H9 (cell line): ENCODE measurements around the gene TK2. TPM values are rescaled to one million over a fixed set of nuclear protein-coding genes. Genes with fewer than 3 reads are reported as not detected.

Experiments
- DNase-seq: peaks from one replicate; pipeline ENCODE4 v3.0.0-alpha.2; 2017
- H2AFZ ChIP-seq: one replicate; pipeline ENCODE4 v1.6.1; 2013; ENCODE audit warnings: mild to moderate bottlenecking, low read length, control low read depth, moderate library complexity
- H2AK5ac ChIP-seq: 2 replicates; pipeline ENCODE4 v1.6.1; 2013; ENCODE audit warnings: low read length, control low read depth, mixed read lengths; ENCODE audit not compliant: insufficient read length
- H2BK120ac ChIP-seq: one replicate; pipeline ENCODE4 v1.6.1; 2013; ENCODE audit warnings: low read depth, mild to moderate bottlenecking, low read length, control low read depth, inconsistent platforms; ENCODE audit not compliant: poor library complexity, severe bottlenecking
- H2BK12ac ChIP-seq: 2 replicates; pipeline ENCODE4 v1.6.1; 2013; ENCODE audit warnings: low read length, control low read depth, mixed read lengths, low read depth; ENCODE audit not compliant: insufficient read length
- H2BK15ac ChIP-seq: 2 replicates; pipeline ENCODE4 v1.6.1; 2013; ENCODE audit warnings: low read depth, low read length, control low read depth
- H2BK20ac ChIP-seq: one replicate; pipeline ENCODE4 v1.6.1; 2013; ENCODE audit warnings: low read depth, mild to moderate bottlenecking, low read length, control low read depth, inconsistent platforms; ENCODE audit not compliant: poor library complexity, severe bottlenecking
- H2BK5ac ChIP-seq: 2 replicates; pipeline ENCODE4 v1.6.1; 2013; ENCODE audit warnings: low read length, control low read depth, mixed read lengths; ENCODE audit not compliant: insufficient read length
- H3K14ac ChIP-seq: 2 replicates; pipeline ENCODE4 v1.6.1; 2013; ENCODE audit warnings: low read length, control low read depth; ENCODE audit not compliant: insufficient read depth
- H3K18ac ChIP-seq: 2 replicates; pipeline ENCODE4 v1.6.1; 2013; ENCODE audit warnings: low read depth, mild to moderate bottlenecking, mixed read lengths, low read length, control low read depth; ENCODE audit not compliant: insufficient read length
- H3K23ac ChIP-seq: 2 replicates; pipeline ENCODE4 v1.6.1; 2013; ENCODE audit warnings: low read length, control low read depth, mixed read lengths, low read depth; ENCODE audit not compliant: insufficient read length
- H3K23me2 ChIP-seq: 2 replicates; pipeline ENCODE4 v1.6.1; 2013; ENCODE audit warnings: low read depth, mild to moderate bottlenecking, mixed read lengths, low read length, control low read depth; ENCODE audit not compliant: insufficient read length, poor library complexity, severe bottlenecking
- H3K27ac ChIP-seq: 2 replicates; pipeline ENCODE4 v1.5.1; 2013; ENCODE audit warnings: low read length, control low read depth, mixed read lengths, low read depth; ENCODE audit not compliant: insufficient read length
- H3K27me3 ChIP-seq: 2 replicates; pipeline ENCODE4 v1.6.1; 2013; ENCODE audit warnings: low read length, control low read depth, inconsistent platforms; ENCODE audit not compliant: insufficient read depth
- H3K4ac ChIP-seq: 2 replicates; pipeline ENCODE4 v1.6.1; 2013; ENCODE audit warnings: low read depth, mild to moderate bottlenecking, control low read depth, inconsistent platforms, low read length, moderate library complexity
- H3K4me1 ChIP-seq: 2 replicates; pipeline ENCODE4 v1.6.1; 2013; ENCODE audit warnings: low read length, control low read depth, inconsistent platforms; ENCODE audit not compliant: insufficient read depth
- H3K4me2 ChIP-seq: 2 replicates; pipeline ENCODE4 v1.6.1; 2013; ENCODE audit warnings: low read length, control low read depth, mixed read lengths; ENCODE audit not compliant: insufficient read length, insufficient read depth
- H3K56ac ChIP-seq: 2 replicates; pipeline ENCODE4 v1.6.1; 2013; ENCODE audit warnings: low read depth, mild to moderate bottlenecking, mixed read lengths, low read length, control low read depth; ENCODE audit not compliant: insufficient read length
- H3K79me1 ChIP-seq: 2 replicates; pipeline ENCODE4 v1.6.1; 2013; ENCODE audit warnings: low read depth, mild to moderate bottlenecking, moderate library complexity, low read length, control low read depth, inconsistent platforms; ENCODE audit not compliant: insufficient read depth, poor library complexity, severe bottlenecking
- H3K79me2 ChIP-seq: 2 replicates; pipeline ENCODE4 v1.6.1; 2013; ENCODE audit warnings: low read length, control low read depth, inconsistent platforms; ENCODE audit not compliant: insufficient read depth
- H3K9ac ChIP-seq: 2 replicates; pipeline ENCODE4 v1.6.1; 2013; ENCODE audit warnings: low read length, control low read depth, mixed read lengths; ENCODE audit not compliant: insufficient read length; ENCODE audit errors: extremely low read depth
- H3K9me3 ChIP-seq: one replicate; pipeline ENCODE4 v1.6.1; 2013; ENCODE audit warnings: low read depth, low read length, inconsistent platforms; ENCODE audit not compliant: control insufficient read depth
- H3T11ph ChIP-seq: one replicate; pipeline ENCODE4 v1.6.1; 2013; ENCODE audit warnings: mild to moderate bottlenecking, low read length, control low read depth, inconsistent platforms
- H4K20me1 ChIP-seq: one replicate; pipeline ENCODE4 v1.6.1; 2013; ENCODE audit not compliant: control insufficient read depth, insufficient read length, insufficient read depth
- H4K5ac ChIP-seq: 2 replicates; pipeline ENCODE4 v1.6.1; 2013; ENCODE audit warnings: low read depth, mild to moderate bottlenecking, mixed read lengths, low read length, control low read depth; ENCODE audit not compliant: insufficient read length
- H4K8ac ChIP-seq: replicated peaks from 2 replicates; pipeline ENCODE4 v1.6.1; 2013; ENCODE audit warnings: low read length, control low read depth, mixed read lengths, low read depth; ENCODE audit not compliant: insufficient read length
- H4K91ac ChIP-seq: 2 replicates; pipeline ENCODE4 v1.6.1; 2013; ENCODE audit warnings: low read depth, mild to moderate bottlenecking, moderate library complexity, mixed read lengths, low read length, control low read depth; ENCODE audit not compliant: insufficient read length
- H3K27ac Mint-ChIP-seq, 3 experiments: 2 replicates in 2 of 3; 3 replicates in 1 of 3; pipeline ENCODE4 v1.8.0; 2020 to 2021; ENCODE audit warnings: mixed read lengths in 3 of 3, mild to moderate bottlenecking in 1 of 3, moderate library complexity in 1 of 3
- H3K27me3 Mint-ChIP-seq: 2 replicates; pipeline ENCODE4 v1.8.0; 2021; ENCODE audit warnings: low read depth, mild to moderate bottlenecking, moderate library complexity, mixed read lengths
- H3K36me3 Mint-ChIP-seq, 3 experiments: 2 replicates in 2 of 3; 3 replicates in 1 of 3; pipeline ENCODE4 v1.8.0; 2020 to 2021; ENCODE audit warnings: low read depth in 3 of 3, mixed read lengths in 3 of 3; ENCODE audit not compliant: insufficient read depth in 1 of 3
- H3K4me1 Mint-ChIP-seq, 2 experiments: 2 replicates each; pipeline ENCODE4 v1.8.0; 2020; ENCODE audit warnings: mixed read lengths in 2 of 2
- H3K4me3 Mint-ChIP-seq, 2 experiments: 2 replicates in 1 of 2; 3 replicates in 1 of 2; pipeline ENCODE4 v1.8.0; 2020 to 2021; ENCODE audit warnings: mild to moderate bottlenecking in 2 of 2, mixed read lengths in 2 of 2, moderate library complexity in 1 of 2
- H3K9me3 Mint-ChIP-seq, 2 experiments: 2 replicates in 1 of 2; 3 replicates in 1 of 2; pipeline ENCODE4 v1.8.0; 2020; ENCODE audit warnings: mild to moderate bottlenecking in 2 of 2, mixed read lengths in 2 of 2, moderate library complexity in 1 of 2
- WGBS: extraction: QIAGEN DNeasy Blood & Tissue Kit; methylation state at CpG from one replicate; pipeline ENCODE4 v1.1.7; 2013; ENCODE audit warnings: missing lambda C conversion rate, low lambda C conversion rate, mixed read lengths; ENCODE audit not compliant: insufficient read length; ENCODE audit errors: extremely low coverage; 5-methylcytosine and 5-hydroxymethylcytosine counted together
- total RNA-seq: library from RNA; stranded (reverse); gene quantifications from 2 replicates; pipeline ENCODE4 v1.2.1, GENCODE V29; 2021
- TF ChIP-seq, protein P1 (sequence below): fragments of 200-600 bp; sonication (generic); conservative IDR thresholded peaks from 3 replicates; pipeline ENCODE4 v1.8.0; 2021; ENCODE audit warnings: antibody characterized with exemption, mild to moderate bottlenecking

The TK2 gene
- total RNA-seq, 1 experiment from 2014 or later = 5.2 TPM

DNA sequence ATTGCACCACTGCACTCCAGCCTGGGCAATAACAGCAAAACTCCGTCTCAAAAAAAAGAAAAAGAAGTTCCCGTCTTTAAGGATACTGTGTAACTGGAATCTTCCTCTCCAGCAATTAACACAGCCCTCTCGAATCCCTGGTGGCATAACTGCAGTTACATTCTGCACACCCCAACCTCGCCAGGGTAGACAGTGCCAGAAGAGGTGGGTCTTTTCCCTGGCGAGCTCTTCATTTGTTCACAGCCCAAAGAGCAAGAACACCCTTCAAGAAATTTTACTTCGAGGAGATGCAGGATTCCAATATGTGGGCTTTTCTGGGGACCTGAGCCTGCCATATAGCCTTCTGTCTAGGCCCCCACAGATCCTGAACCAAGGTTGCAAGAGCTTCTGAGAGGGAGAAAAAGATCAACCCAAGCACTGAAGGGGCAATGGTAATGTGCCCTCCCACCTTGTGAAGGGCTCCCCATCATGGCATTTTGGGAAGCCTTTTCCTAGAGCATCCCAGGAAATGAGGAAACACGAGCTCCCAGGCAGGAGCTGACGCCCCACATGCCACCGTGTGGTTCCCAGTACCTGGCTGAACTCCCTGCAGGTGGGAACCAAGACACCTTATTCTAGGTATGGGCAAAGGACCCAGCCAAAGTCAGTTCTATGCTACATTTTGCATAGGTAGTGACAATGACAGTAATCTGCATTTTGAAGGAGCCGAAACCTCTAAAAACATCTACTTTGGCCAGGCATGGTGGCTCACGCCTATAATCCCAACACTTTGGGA, 26.9 kb downstream of the TK2 start:
- Histone ChIP-seq H3K9ac (no peak overlapping the region), H3K23ac (no peak overlapping the region), H2BK15ac (no peak overlapping the region), H2BK5ac (no peak overlapping the region), H2BK12ac (no peak overlapping the region), H3K79me1 (no peaks in the 10 kb centered on the region), H3K79me2 (no peaks in the 10 kb centered on the region), H3K18ac (no peak overlapping the region), H3K23me2 (no peaks in the 10 kb centered on the region), H2BK120ac (no peak overlapping the region), H3T11ph (no peak overlapping the region), H2AFZ (no peak overlapping the region), H3K14ac (no peak overlapping the region), H3K27ac (no peak overlapping the region), H3K56ac (no peak overlapping the region), H4K8ac (no peak overlapping the region), H3K4ac (no peak overlapping the region), H4K5ac (no peak overlapping the region), H2BK20ac (no peak overlapping the region), H3K9me3 (no peaks in the 10 kb centered on the region), H2AK5ac (no peak overlapping the region), H3K27me3 (no peaks in the 10 kb centered on the region), H4K91ac (no peak overlapping the region), H4K20me1 (no peaks in the 10 kb centered on the region), H3K4me1 (no peaks in the 10 kb centered on the region), H3K4me2 (no peak overlapping the region)
- peaks cover 2% of the 10 kb centered on the region; the same call in 1 of the 2 replicates for H3K27me3 Mint-ChIP-seq
- no peaks in the 10 kb centered on the region for H3K9me3 Mint-ChIP-seq
- H3K27ac Mint-ChIP-seq = no peak overlapping the region
- TF ChIP-seq, protein P1, sequence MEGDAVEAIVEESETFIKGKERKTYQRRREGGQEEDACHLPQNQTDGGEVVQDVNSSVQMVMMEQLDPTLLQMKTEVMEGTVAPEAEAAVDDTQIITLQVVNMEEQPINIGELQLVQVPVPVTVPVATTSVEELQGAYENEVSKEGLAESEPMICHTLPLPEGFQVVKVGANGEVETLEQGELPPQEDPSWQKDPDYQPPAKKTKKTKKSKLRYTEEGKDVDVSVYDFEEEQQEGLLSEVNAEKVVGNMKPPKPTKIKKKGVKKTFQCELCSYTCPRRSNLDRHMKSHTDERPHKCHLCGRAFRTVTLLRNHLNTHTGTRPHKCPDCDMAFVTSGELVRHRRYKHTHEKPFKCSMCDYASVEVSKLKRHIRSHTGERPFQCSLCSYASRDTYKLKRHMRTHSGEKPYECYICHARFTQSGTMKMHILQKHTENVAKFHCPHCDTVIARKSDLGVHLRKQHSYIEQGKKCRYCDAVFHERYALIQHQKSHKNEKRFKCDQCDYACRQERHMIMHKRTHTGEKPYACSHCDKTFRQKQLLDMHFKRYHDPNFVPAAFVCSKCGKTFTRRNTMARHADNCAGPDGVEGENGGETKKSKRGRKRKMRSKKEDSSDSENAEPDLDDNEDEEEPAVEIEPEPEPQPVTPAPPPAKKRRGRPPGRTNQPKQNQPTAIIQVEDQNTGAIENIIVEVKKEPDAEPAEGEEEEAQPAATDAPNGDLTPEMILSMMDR = no peak
- H3K36me3 Mint-ChIP-seq = peaks cover 0 to 3% (median 0%) of the 10 kb centered on the region in 3 experiments; a peak in 3 of 7 replicates
- no peak overlapping the region for H3K4me3 Mint-ChIP-seq
- DNase-seq = no peak
- H3K4me1 Mint-ChIP-seq = 0 out of 4 replicates have a peak, but pooled peaks cover 0 to 3% of the 10 kb centered on the region in 2 experiments
- WGBS = no CpG with 5 or more reads among the region's 11 CpGs
